MG63 (cell line): Measurements from ENCODE around the gene SCGB3A2. TPM values are rescaled to one million over a fixed set of nuclear protein-coding genes. Genes with fewer than 3 reads are reported as not detected.

Experiments used
- DNase-seq: peaks from one replicate; pipeline ENCODE4 v3.0.0-alpha.2; 2020
- H3K27me3 ChIP-seq: fragments of 250-450 bp; sonication (Bioruptor Pico); 2 replicates; pipeline ENCODE4 v1.5.1; 2020; ENCODE audit warnings: mild to moderate bottlenecking, moderate library complexity
- H3K36me3 ChIP-seq: fragments of 250-450 bp; sonication (Bioruptor Pico); 2 replicates; pipeline ENCODE4 v1.5.1; 2020; ENCODE audit warnings: mild to moderate bottlenecking, moderate library complexity
- H3K4me3 ChIP-seq: fragments of 250-450 bp; sonication (Bioruptor Pico); 2 replicates; pipeline ENCODE4 v1.5.1; 2020; ENCODE audit warnings: mild to moderate bottlenecking, moderate library complexity
- H3K9me3 ChIP-seq: fragments of 250-450 bp; sonication (Bioruptor Pico); 2 replicates; pipeline ENCODE4 v1.5.1; 2020; ENCODE audit warnings: mild to moderate bottlenecking, moderate library complexity
- total RNA-seq: library from RNA; depleted of rRNA; stranded (reverse); fragments of >200 nt; shearing (Covaris generic); gene quantifications from 2 replicates; pipeline ENCODE4 v1.2.3, GENCODE V29; 2014; ENCODE audit warnings: low replicate concordance; rRNA removed

Gene SCGB3A2
- total RNA-seq, 1 experiment from 2014 or later = not detected

DNA sequence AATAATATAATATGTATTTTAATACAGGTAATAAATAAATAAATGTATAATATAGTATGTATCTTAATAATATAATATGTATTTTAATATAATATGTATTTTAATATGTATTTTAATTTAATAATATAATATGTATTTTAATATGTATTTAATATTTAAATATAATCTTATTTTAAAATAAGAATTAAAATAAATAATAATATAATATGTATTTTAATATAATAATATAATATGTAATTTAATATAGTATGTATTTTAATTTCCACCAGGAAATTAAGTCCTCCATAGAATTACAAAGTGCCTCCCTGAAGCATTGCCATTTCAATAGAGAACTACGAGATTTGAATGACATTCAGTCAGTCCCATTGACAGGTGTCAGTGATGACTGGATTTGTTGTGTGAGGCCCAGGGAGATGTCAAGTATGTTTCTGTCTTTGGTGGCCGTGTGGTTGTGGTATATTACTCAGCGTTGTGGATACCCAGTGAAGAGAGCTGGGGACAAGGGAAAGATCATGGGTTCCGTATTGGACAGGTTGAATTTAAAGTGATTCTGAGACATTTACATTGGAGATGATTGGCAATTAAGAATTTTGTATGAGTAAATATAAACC, 42.0 kb downstream of the SCGB3A2 start:
- Histone ChIP-seq H3K9me3 (peaks cover 2% of the 10 kb centered on the region; the same call in 1 of the 2 replicates), H3K27me3 (no peaks in the 10 kb centered on the region), H3K4me3 (no peak overlapping the region), H3K36me3 (no peaks in the 10 kb centered on the region)
- DNase-seq = no peak

DNA sequence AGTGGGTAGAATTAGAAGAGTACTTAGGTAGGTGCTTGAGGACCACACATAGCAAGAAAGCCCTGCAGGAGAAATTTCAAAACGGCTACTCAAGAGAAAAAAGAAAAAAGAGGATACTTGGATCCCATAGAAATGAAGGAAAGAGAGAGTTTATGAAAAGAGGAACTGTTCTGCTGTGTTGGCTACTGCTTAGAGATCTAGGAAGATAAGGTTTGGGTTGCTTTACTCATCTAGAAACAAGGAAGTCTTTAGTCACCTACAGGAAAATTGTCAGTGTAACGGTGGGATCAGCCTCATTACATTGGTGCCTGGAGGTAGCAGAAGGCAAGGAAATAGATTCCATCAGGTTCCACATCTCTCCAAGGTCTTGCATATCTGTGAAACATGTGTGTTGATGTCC, 42.6 kb downstream of the SCGB3A2 start:
- no peaks in the 10 kb centered on the region for H3K36me3 ChIP-seq
- no peak overlapping the region for H3K4me3 ChIP-seq
- H3K9me3 ChIP-seq = no peaks in the 10 kb centered on the region
- DNase-seq = no peak
- H3K27me3 ChIP-seq = no peaks in the 10 kb centered on the region

DNA sequence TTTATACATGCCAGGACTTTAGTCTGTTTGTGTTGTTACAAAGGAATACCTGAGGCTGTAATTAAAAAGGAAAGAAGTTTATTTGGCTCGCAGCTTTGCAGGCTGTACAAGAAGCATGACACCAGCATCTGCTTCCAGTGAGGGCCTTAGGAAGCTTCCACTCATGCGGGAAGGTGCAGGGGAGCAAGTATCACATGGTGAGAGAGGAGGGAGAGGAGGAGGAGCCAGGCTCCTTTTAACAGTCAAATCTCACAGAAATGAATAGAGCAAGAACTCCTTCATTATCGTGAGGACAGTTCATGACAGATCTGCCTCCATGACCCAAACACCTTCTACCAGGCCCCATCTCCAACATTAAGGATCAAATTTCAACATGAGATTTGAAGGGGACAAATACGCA, 46.5 kb downstream of the SCGB3A2 start:
- H3K36me3 ChIP-seq = no peaks in the 10 kb centered on the region
- H3K9me3 ChIP-seq = no peaks in the 10 kb centered on the region
- H3K4me3 ChIP-seq = no peak overlapping the region
- DNase-seq = no peak
- no peaks in the 10 kb centered on the region for H3K27me3 ChIP-seq

DNA sequence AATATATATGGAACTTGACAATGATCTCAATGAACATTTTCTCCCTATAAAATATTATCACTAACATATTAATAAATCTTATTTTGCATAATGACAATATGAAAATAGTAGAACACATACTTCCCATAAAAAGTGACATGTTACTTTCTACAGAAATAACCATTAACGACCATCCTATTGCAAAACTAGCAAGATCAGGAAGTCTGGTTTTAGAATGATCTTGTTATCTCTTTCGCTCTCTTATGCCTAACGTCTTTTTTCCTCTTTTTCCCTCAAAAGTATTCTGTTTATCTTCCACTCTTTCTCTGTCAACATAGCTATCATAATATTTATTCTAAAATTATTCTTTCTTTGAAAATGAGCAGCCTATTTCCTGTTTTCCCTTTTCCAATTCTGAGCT, 49.4 kb downstream of the SCGB3A2 start:
- no peak overlapping the region for H3K4me3 ChIP-seq
- DNase-seq = no peak
- no peaks in the 10 kb centered on the region for H3K9me3 ChIP-seq
- no peaks in the 10 kb centered on the region for H3K27me3 ChIP-seq
- H3K36me3 ChIP-seq = no peaks in the 10 kb centered on the region

DNA sequence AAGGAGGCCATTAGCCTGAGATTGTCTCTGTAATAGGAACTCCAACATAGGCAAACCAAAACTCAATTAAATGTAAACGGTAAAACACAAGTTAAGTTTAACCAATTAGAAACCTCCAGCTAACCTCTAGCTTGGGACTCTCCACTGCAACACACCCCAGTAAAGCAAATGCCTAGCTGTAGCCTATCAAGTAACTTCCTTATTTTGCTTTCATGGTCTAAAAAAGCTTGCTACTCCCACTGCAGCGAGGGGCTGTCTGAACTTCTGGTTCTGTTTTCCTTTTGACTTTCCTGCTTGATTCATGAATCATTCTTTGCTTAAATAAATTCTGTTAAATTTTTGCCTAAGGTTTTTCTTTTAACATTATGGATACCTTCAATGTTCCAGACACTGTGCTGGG, 52.3 kb downstream of the SCGB3A2 start:
- no peak for DNase-seq
- Histone ChIP-seq H3K27me3 (no peaks in the 10 kb centered on the region), H3K36me3 (no peaks in the 10 kb centered on the region), H3K9me3 (no peaks in the 10 kb centered on the region), H3K4me3 (no peak overlapping the region)

Other genes with a start within 250 kb of the SCGB3A2 start
- not detected in 2 replicates for gene JAKMIP2, start 96.0 kb upstream of the SCGB3A2 start, total RNA-seq
- not detected in 2 replicates for gene SPINK1, start 47.0 kb upstream of the SCGB3A2 start, total RNA-seq
- 6.0 TPM in 1 of 2 replicates, not detected in the other for gene C5orf46, start 27.8 kb downstream of the SCGB3A2 start, total RNA-seq
- not detected in 2 replicates for gene SPINK5, start 185.3 kb downstream of the SCGB3A2 start, total RNA-seq